Astrocyte (in vitro differentiated cells and primary cell): ENCODE results near the gene MLXIP. TPM values are rescaled to one million over a fixed set of nuclear protein-coding genes. Genes with fewer than 3 reads are reported as not detected.

Experiments used
- DNase-seq: peaks from one replicate; pipeline ENCODE4 v3.0.0-alpha.2; 2010; ENCODE audit warnings: low read depth
- FAIRE-seq: peaks from 2 replicates; lab custom pipeline; 2011; peaks lifted over from hg19 to GRCh38; lab: Jason Lieb, UNC
- H2AFZ ChIP-seq: 2 replicates; pipeline ENCODE4 v1.6.0; 2012; ENCODE audit warnings: low read depth, low read length, inconsistent platforms
- H3K27ac ChIP-seq: 2 replicates; pipeline ENCODE4 v1.5.1; 2011; ENCODE audit warnings: low read depth, low read length, inconsistent platforms
- H3K27me3 ChIP-seq: 2 replicates; pipeline ENCODE4 v1.6.0; 2011; ENCODE audit warnings: low read length, inconsistent platforms; ENCODE audit not compliant: insufficient read depth
- H3K36me3 ChIP-seq: 2 replicates; pipeline ENCODE4 v1.5.1; 2011; ENCODE audit warnings: low read length, inconsistent platforms; ENCODE audit not compliant: insufficient read depth
- H3K4me1 ChIP-seq: 2 replicates; pipeline ENCODE4 v1.5.1; 2011; ENCODE audit warnings: low read length, inconsistent platforms; ENCODE audit not compliant: insufficient read depth
- H3K4me2 ChIP-seq: 2 replicates; pipeline ENCODE4 v1.6.0; 2012; ENCODE audit warnings: low read length, inconsistent platforms
- H3K4me3 ChIP-seq: 2 replicates; pipeline ENCODE4 v1.5.1; 2011; ENCODE audit warnings: low read depth, mild to moderate bottlenecking, low read length, inconsistent platforms; ENCODE audit not compliant: insufficient read depth
- H3K79me2 ChIP-seq: 2 replicates; pipeline ENCODE4 v1.6.0; 2012; ENCODE audit warnings: mild to moderate bottlenecking, low read length, inconsistent platforms; ENCODE audit not compliant: insufficient read depth
- H3K9ac ChIP-seq: 2 replicates; pipeline ENCODE4 v1.6.0; 2012; ENCODE audit warnings: mild to moderate bottlenecking, low read length, inconsistent platforms
- H3K9me3 ChIP-seq: 2 replicates; pipeline ENCODE4 v1.5.1; 2012; ENCODE audit warnings: low read depth, mild to moderate bottlenecking, low read length, inconsistent platforms; ENCODE audit not compliant: insufficient read depth
- H4K20me1 ChIP-seq: 2 replicates; pipeline ENCODE4 v1.6.0; 2012; ENCODE audit warnings: low read length, inconsistent platforms; ENCODE audit not compliant: insufficient read depth
- H3K27ac Mint-ChIP-seq: one replicate; pipeline ENCODE4 v1.8.0; 2021; ENCODE audit warnings: mild to moderate bottlenecking, mixed read lengths; ENCODE audit not compliant: unreplicated experiment
- H3K27me3 Mint-ChIP-seq: one replicate; pipeline ENCODE4 v1.8.0; 2021; ENCODE audit warnings: low read depth, mixed read lengths; ENCODE audit not compliant: unreplicated experiment
- H3K36me3 Mint-ChIP-seq: one replicate; pipeline ENCODE4 v1.8.0; 2021; ENCODE audit warnings: low read depth, mixed read lengths; ENCODE audit not compliant: unreplicated experiment
- H3K4me1 Mint-ChIP-seq: one replicate; pipeline ENCODE4 v1.8.0; 2021; ENCODE audit warnings: low read depth, mixed read lengths; ENCODE audit not compliant: unreplicated experiment
- H3K4me3 Mint-ChIP-seq: one replicate; pipeline ENCODE4 v1.8.0; 2021; ENCODE audit warnings: mild to moderate bottlenecking, moderate library complexity, mixed read lengths; ENCODE audit not compliant: unreplicated experiment
- H3K9me3 Mint-ChIP-seq: one replicate; pipeline ENCODE4 v1.8.0; 2021; ENCODE audit warnings: mild to moderate bottlenecking, mixed read lengths; ENCODE audit not compliant: unreplicated experiment
- CTCF ChIP-seq: IDR thresholded peaks from 2 replicates; pipeline ENCODE4 v1.5.1; 2011; ENCODE audit warnings: low read depth, mild to moderate bottlenecking, inconsistent platforms, low read length, moderate library complexity; ENCODE audit not compliant: insufficient read depth
- EZH2 ChIP-seq: IDR thresholded peaks from 2 replicates; pipeline ENCODE4 v1.6.1; 2012; ENCODE audit warnings: mild to moderate bottlenecking, low read length, inconsistent platforms; ENCODE audit not compliant: insufficient read depth
- total RNA-seq: library from RNA; stranded (reverse); gene quantifications from 2 replicates; pipeline ENCODE4 v1.2.1, GENCODE V29; 2021

Gene MLXIP
- total RNA-seq, 1 donor from 2014 or later: 62.5 TPM

- H3K9ac ChIP-seq: no peak overlapping the region
- no peak overlapping the region for H3K4me3 ChIP-seq
- no peak overlapping the region for H3K27ac ChIP-seq
- peaks cover 25% of the 10 kb centered on the region for H3K4me1 ChIP-seq
- H4K20me1 ChIP-seq: peaks cover 59% of the 10 kb centered on the region
- H3K27me3 Mint-ChIP-seq: no peaks in the 10 kb centered on the region
- peaks cover 80% of the 10 kb centered on the region for H3K79me2 ChIP-seq
- DNase-seq (no peak), FAIRE-seq (no peak)
- H3K27me3 ChIP-seq: no peaks in the 10 kb centered on the region
- H3K4me1 Mint-ChIP-seq: peaks cover 35% of the 10 kb centered on the region
- no peak overlapping the region for H3K4me3 Mint-ChIP-seq
- no peak overlapping the region for H3K4me2 ChIP-seq
- no peak overlapping the region for H2AFZ ChIP-seq
- TF ChIP-seq CTCF: no peak
- no peak for TF ChIP-seq EZH2
- peaks cover 7% of the 10 kb centered on the region for H3K36me3 Mint-ChIP-seq
- H3K9me3 Mint-ChIP-seq: no peaks in the 10 kb centered on the region
- no peaks in the 10 kb centered on the region for H3K36me3 ChIP-seq
- H3K9me3 ChIP-seq: no peaks in the 10 kb centered on the region
- no peak overlapping the region for H3K27ac Mint-ChIP-seq
Measured at GRCh38 chr12:122099856-122100255, 21.3 kb downstream of the MLXIP start.

- TF ChIP-seq EZH2 (no peak), CTCF (no peak)
- H3K79me2 ChIP-seq: peaks cover 78% of the 10 kb centered on the region
- H3K4me1 ChIP-seq: peaks cover 25% of the 10 kb centered on the region
- H4K20me1 ChIP-seq: peaks cover 57% of the 10 kb centered on the region
- Mint-ChIP-seq H3K4me1 (peaks cover 38% of the 10 kb centered on the region), H3K4me3 (no peak overlapping the region), H3K27ac (no peak overlapping the region), H3K9me3 (no peaks in the 10 kb centered on the region), H3K36me3 (peaks cover 8% of the 10 kb centered on the region), H3K27me3 (no peaks in the 10 kb centered on the region)
- DNase-seq: no peak
- H3K27ac ChIP-seq: no peak overlapping the region
- FAIRE-seq: no peak
- H3K4me3 ChIP-seq: no peak overlapping the region
- no peak overlapping the region for H3K4me2 ChIP-seq
- H3K27me3 ChIP-seq: no peaks in the 10 kb centered on the region
- H2AFZ ChIP-seq: no peak overlapping the region
- H3K9ac ChIP-seq: no peak overlapping the region
- no peaks in the 10 kb centered on the region for H3K36me3 ChIP-seq
- H3K9me3 ChIP-seq: no peaks in the 10 kb centered on the region
Measured at GRCh38 chr12:122100568-122100967, 22.0 kb downstream of the MLXIP start.

- Mint-ChIP-seq H3K36me3 (peaks cover 10% of the 10 kb centered on the region), H3K27me3 (no peaks in the 10 kb centered on the region), H3K4me1 (peaks cover 36% of the 10 kb centered on the region), H3K9me3 (no peaks in the 10 kb centered on the region), H3K4me3 (no peak overlapping the region), H3K27ac (no peak overlapping the region)
- Histone ChIP-seq H3K4me2 (no peak overlapping the region), H4K20me1 (peaks cover 58% of the 10 kb centered on the region), H3K27ac (no peak overlapping the region), H3K9ac (no peak overlapping the region), H3K9me3 (no peaks in the 10 kb centered on the region), H3K79me2 (peaks cover 79% of the 10 kb centered on the region), H3K4me1 (peaks cover 22% of the 10 kb centered on the region), H3K4me3 (no peak overlapping the region), H3K36me3 (no peaks in the 10 kb centered on the region), H2AFZ (no peak overlapping the region), H3K27me3 (no peaks in the 10 kb centered on the region)
- TF ChIP-seq EZH2: no peak
- TF ChIP-seq CTCF: no peak
- DNase-seq (no peak), FAIRE-seq (no peak)
Measured at GRCh38 chr12:122102331-122102730, 23.8 kb downstream of the MLXIP start.
